Left ventricle myocardium inferior (tissue), 1 donor: ENCODE measurements around the gene FGF12. TPM values are rescaled to one million over a fixed set of nuclear protein-coding genes. Genes with fewer than 3 reads are reported as not detected.
A peak's percentile ranks its signal among the peaks of the same experiment; 100 is the strongest.

Source experiments
- DNase-seq: peaks from one replicate; pipeline ENCODE4 v3.0.0-alpha.2; 2020
- H3K27ac ChIP-seq: fragments of 200-600 bp; replicated peaks from 2 replicates; pipeline ENCODE4 v1.8.0; 2021
- H3K27me3 ChIP-seq: fragments of 200-600 bp; 2 replicates; pipeline ENCODE4 v1.8.0; 2021; ENCODE audit warnings: low read depth
- H3K36me3 ChIP-seq: fragments of 200-600 bp; 2 replicates; pipeline ENCODE4 v1.8.0; 2021
- H3K4me1 ChIP-seq: fragments of 200-600 bp; 2 replicates; pipeline ENCODE4 v1.8.0; 2021
- H3K4me3 ChIP-seq: fragments of 200-600 bp; 2 replicates; pipeline ENCODE4 v1.8.0; 2021; ENCODE audit warnings: mild to moderate bottlenecking, moderate library complexity
- H3K9me3 ChIP-seq: fragments of 200-600 bp; replicated peaks from 2 replicates; pipeline ENCODE4 v1.8.0; 2021
- intact Hi-C: fragments of 100-400 bp; cut with micrococcal nuclease; formaldehyde crosslinking; loops from one replicate; pipeline ENCODE4 v1.11.0; 2022
- total RNA-seq: library from RNA; stranded (reverse); fragmentation: NEBNext Ultra II Directional; extraction: Animal tissue kit (Norgen Biotek cat#: 25700); gene quantifications from one replicate; pipeline ENCODE4 v1.2.1, GENCODE V29; 2021
- TF ChIP-seq, protein P1 (sequence below): fragments of 200-600 bp; IDR thresholded peaks from 2 replicates; pipeline ENCODE4 v1.8.0; 2021; ENCODE audit warnings: antibody characterized with exemption, mild to moderate bottlenecking, borderline replicate concordance
- donor health status: DM: no; HTN: yes; CAD: no; lungs with severe emphysema.

The FGF12 gene
- total RNA-seq, 1 donor from 2014 or later, result 325 TPM

DNA sequence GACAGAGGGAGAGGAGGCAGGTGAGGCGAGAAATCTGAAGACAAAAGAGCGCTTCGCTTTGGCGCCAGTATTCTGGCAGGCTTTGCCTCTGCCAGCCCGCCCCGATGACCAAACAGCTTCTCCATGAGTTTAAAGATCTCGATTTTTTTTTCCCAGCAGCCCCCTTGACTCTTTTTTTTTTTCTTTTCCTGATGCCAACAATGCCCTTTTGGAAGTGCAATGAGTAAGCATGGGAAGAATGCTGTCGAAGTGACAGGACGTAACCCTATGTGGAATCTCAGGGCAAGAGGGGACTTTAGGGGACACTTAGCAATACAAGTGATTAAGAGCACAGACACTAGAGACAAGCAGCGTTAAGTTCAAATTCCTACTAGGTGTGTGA lies 211.7 kb downstream of the FGF12 start:
- no peak for DNase-seq
- TF ChIP-seq, protein P1, sequence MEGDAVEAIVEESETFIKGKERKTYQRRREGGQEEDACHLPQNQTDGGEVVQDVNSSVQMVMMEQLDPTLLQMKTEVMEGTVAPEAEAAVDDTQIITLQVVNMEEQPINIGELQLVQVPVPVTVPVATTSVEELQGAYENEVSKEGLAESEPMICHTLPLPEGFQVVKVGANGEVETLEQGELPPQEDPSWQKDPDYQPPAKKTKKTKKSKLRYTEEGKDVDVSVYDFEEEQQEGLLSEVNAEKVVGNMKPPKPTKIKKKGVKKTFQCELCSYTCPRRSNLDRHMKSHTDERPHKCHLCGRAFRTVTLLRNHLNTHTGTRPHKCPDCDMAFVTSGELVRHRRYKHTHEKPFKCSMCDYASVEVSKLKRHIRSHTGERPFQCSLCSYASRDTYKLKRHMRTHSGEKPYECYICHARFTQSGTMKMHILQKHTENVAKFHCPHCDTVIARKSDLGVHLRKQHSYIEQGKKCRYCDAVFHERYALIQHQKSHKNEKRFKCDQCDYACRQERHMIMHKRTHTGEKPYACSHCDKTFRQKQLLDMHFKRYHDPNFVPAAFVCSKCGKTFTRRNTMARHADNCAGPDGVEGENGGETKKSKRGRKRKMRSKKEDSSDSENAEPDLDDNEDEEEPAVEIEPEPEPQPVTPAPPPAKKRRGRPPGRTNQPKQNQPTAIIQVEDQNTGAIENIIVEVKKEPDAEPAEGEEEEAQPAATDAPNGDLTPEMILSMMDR, result no peak
- intact Hi-C loops, result no loop called here
- Histone ChIP-seq H3K4me3 (peak overlapping the region; percentile 68), H3K27ac (peak overlapping the region; percentile 82), H3K36me3 (peaks cover 7% of the 10 kb centered on the region), H3K4me1 (peaks cover 74% of the 10 kb centered on the region), H3K27me3 (peaks cover 16% of the 10 kb centered on the region), H3K9me3 (peaks cover 5% of the 10 kb centered on the region)

DNA sequence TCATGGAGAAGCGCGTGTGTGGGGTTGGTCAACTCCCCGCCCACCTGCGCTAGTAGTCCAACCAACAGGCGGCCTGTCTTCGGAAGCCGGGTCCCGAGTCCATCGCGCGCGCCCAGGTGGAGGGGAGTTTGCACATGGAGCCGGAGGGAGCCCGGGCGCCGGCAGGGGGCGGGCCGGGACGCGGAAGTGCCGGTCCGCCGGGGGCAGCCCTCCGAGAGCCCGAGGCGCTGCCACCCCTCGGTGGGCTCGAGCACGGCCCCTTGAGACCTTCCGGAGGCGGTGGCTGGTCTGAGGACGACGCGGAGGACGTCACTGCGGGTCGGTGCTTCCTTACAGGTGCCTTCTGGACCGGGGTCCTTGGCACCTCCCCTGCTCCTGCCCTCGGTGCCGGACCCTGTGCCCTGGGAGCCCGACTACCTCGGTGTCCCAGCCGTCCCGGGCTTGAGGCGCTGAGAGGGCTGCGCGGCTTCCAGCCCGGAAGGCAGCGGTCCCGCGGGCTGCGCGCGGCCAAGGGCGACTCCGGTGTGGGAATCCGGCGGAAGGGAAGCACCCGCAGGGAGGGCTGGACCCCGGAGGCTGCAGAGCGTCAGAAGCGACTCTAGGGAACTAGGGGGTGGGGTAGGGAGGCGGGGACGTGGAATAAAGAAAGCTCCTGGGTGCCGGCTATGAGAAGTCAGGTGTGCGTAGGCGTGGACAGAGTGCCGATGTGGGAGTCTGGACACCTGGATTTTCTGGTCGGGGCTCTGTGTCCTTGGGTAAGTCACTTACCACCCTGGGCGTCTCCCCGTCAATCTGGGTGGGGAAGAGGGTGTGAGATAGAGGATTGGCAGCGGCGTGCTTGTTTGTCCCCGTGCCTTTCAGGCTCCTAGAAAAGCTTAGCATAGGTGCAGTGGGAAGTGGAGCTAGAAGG lies 212.3 kb downstream of the FGF12 start:
- peak overlapping the region; percentile 68 for H3K4me3 ChIP-seq
- intact Hi-C loops, result no loop called here
- peak overlapping the region; percentile 82 for H3K27ac ChIP-seq
- H3K36me3 ChIP-seq, result peaks cover 7% of the 10 kb centered on the region
- peaks cover 16% of the 10 kb centered on the region for H3K27me3 ChIP-seq
- peaks cover 68% of the 10 kb centered on the region for H3K4me1 ChIP-seq
- no peak for DNase-seq
- peaks cover 8% of the 10 kb centered on the region for H3K9me3 ChIP-seq
- TF ChIP-seq, protein P1, result peak; percentile 47

DNA sequence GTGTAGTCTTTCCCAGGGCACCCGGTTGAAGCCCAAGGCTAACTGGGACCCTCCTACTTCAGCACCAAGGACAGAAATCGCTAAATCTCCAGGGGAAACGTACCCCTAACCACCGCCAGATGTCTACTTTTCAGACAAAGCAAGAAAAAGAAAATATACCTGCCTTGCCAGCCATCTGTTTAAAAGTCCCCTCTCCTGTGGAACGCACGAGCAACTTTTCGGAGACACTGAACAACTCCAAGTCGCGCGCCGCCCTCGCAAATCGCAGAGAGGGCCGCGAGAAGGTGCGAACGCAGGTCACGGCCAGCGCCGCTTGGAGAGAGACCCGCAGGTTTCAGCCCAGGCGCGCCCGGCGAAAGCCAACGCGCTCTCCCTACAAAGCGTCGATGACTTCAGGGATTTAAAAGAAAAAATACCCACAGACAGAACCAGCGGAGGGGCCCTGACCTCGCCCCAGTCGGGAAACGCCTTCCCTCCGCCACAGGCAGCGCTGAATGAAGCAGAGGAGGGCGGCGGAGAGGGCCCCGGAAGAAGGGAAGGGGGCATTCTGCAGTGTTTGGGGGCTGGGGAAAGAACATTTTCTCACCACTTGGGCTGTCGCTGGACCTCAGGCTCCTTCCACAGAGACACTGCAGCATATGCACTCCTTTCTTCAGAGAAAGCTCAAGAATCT lies 213.1 kb downstream of the FGF12 start:
- Histone ChIP-seq H3K4me1 (peaks cover 63% of the 10 kb centered on the region), H3K27ac (peak overlapping the region; percentile 82), H3K4me3 (peak overlapping the region; percentile 68), H3K27me3 (peaks cover 16% of the 10 kb centered on the region), H3K36me3 (peaks cover 7% of the 10 kb centered on the region), H3K9me3 (peaks cover 8% of the 10 kb centered on the region)
- intact Hi-C loops, result no loop called here
- DNase-seq, result no peak
- TF ChIP-seq, protein P1, result no peak

DNA sequence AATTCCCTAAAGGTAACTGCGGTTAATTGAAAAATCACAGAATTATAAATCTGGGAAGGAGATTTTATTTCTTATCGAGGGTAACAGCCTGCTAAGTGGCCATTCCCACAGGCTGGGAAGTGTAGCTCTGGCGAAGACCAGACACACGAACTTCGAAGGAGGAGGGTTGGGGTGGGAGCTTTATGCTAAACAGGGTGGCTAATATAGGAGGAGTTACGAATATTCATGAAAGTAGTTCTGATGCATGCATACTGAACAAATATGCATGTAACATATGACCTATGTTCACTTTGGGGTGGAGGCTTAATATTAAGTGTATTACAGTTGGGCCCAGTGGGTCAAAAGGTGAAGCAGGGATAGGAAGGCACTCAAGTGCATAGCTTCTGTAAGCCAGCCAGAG lies 221.6 kb downstream of the FGF12 start:
- no peak for DNase-seq
- no peaks in the 10 kb centered on the region for H3K27me3 ChIP-seq
- no peak overlapping the region for H3K27ac ChIP-seq
- TF ChIP-seq, protein P1, result no peak
- peaks cover 9% of the 10 kb centered on the region for H3K36me3 ChIP-seq
- intact Hi-C loops, result no loop called here
- peaks cover 9% of the 10 kb centered on the region for H3K9me3 ChIP-seq
- H3K4me3 ChIP-seq, result no peak overlapping the region
- H3K4me1 ChIP-seq, result peaks cover 44% of the 10 kb centered on the region

DNA sequence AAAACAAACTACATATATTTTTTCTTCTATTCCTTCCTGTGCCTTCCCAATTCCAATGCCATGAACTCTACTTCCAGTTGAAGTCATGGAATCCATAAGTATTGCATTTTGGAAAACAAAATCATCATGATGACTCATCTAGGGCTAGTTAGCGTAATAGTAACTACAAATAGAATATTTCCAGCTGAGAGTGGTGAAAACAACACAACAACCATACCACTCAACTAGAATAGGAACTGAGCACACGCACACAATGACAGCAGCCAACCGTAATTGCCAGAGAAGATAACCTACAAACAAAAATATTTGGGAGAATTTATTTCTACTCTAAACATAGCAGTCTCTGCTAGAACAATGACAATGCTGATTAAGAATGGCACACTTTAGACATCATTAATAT lies 225.9 kb downstream of the FGF12 start:
- TF ChIP-seq, protein P1, result no peak
- peak overlapping the region; percentile 54 for H3K27ac ChIP-seq
- peaks cover 5% of the 10 kb centered on the region for H3K9me3 ChIP-seq
- H3K4me1 ChIP-seq, result peaks cover 64% of the 10 kb centered on the region
- peaks cover 9% of the 10 kb centered on the region for H3K36me3 ChIP-seq
- no peak for DNase-seq
- H3K27me3 ChIP-seq, result no peaks in the 10 kb centered on the region
- no peak overlapping the region for H3K4me3 ChIP-seq
- intact Hi-C loops, result no loop called here
